Measurements from ENCODE around the gene CCR3.

The CCR3 gene

GRCh38 chr3:46299608-46300460, 57.6 kb downstream of the CCR3 start:
- DNase-seq = no peak

- DNase-seq = no peak
Observed at GRCh38 chr3:46300461-46300789, 58.2 kb downstream of the CCR3 start.

- no peak for DNase-seq
Observed at GRCh38 chr3:46301122-46301835, 59.0 kb downstream of the CCR3 start.

GRCh38 chr3:46303240-46303639, 61.0 kb downstream of the CCR3 start:
- DNase-seq = no peak

GRCh38 chr3:46304739-46305138, 62.5 kb downstream of the CCR3 start:
- no peak for DNase-seq

- no peak for DNase-seq
Observed at GRCh38 chr3:46312991-46313390, 70.7 kb downstream of the CCR3 start.

GRCh38 chr3:46314517-46314916, 72.3 kb downstream of the CCR3 start:
- DNase-seq = no peak

GRCh38 chr3:46316206-46316605, 73.9 kb downstream of the CCR3 start:
- no peak for DNase-seq

All from stimulated activated CD4-positive, alpha-beta T cell treated with anti-CD3 and anti-CD28 coated beads, Interleukin-12 subunit alpha, Interleukin-12 subunit beta, amount 100 ng/mL, for 4 hours (primary cell).